Neuronal stem cell (in vitro differentiated cells): ENCODE data around the gene OR10H2.

Experiments
- DNase-seq: peaks from one replicate; pipeline ENCODE4 v3.0.0-alpha.2; 2013; ENCODE audit warnings: low spot score
- H2AFZ ChIP-seq: one replicate; pipeline ENCODE4 v1.6.1; 2013; ENCODE audit warnings: mild to moderate bottlenecking, low read length, inconsistent platforms
- H2AK5ac ChIP-seq: 2 replicates; pipeline ENCODE4 v1.6.1; 2013; ENCODE audit warnings: low read depth, mild to moderate bottlenecking, inconsistent platforms, low read length, moderate library complexity, mixed read lengths
- H2BK120ac ChIP-seq: 2 replicates; pipeline ENCODE4 v1.6.1; 2013; ENCODE audit warnings: low read depth, mild to moderate bottlenecking, inconsistent platforms, low read length, moderate library complexity, mixed read lengths
- H2BK12ac ChIP-seq: one replicate; pipeline ENCODE4 v1.6.1; 2013; ENCODE audit warnings: low read length, inconsistent platforms
- H2BK15ac ChIP-seq: 2 replicates; pipeline ENCODE4 v1.6.1; 2013; ENCODE audit warnings: mild to moderate bottlenecking, low read length, inconsistent platforms, mixed read lengths
- H2BK5ac ChIP-seq: one replicate; pipeline ENCODE4 v1.6.1; 2013; ENCODE audit warnings: inconsistent platforms, mild to moderate bottlenecking, low read length, moderate library complexity
- H3K14ac ChIP-seq: one replicate; pipeline ENCODE4 v1.6.1; 2013; ENCODE audit warnings: low read length, inconsistent platforms
- H3K18ac ChIP-seq: 2 replicates; pipeline ENCODE4 v1.6.1; 2013; ENCODE audit warnings: low read length, inconsistent platforms
- H3K23ac ChIP-seq: 2 replicates; pipeline ENCODE4 v1.6.1; 2013; ENCODE audit warnings: low read depth, mild to moderate bottlenecking, mixed read lengths, low read length, inconsistent platforms; ENCODE audit not compliant: poor library complexity
- H3K27ac ChIP-seq: replicated peaks from 3 replicates; pipeline ENCODE4 v1.5.1; 2013; ENCODE audit warnings: low read length, inconsistent platforms
- H3K27me3 ChIP-seq, 3 experiments: 2 replicates each; pipeline ENCODE4 v1.6.1; 2013; ENCODE audit warnings: low read length in 3 of 3, mild to moderate bottlenecking in 2 of 3, inconsistent platforms in 1 of 3, low read depth in 1 of 3, mixed read lengths in 1 of 3, moderate library complexity in 1 of 3; ENCODE audit not compliant: control insufficient read depth in 3 of 3, insufficient read depth in 3 of 3
- H3K36me3 ChIP-seq, 2 donors: replicated peaks in 1 of 2; 2 replicates each; pipeline ENCODE4 v1.6.1; 2013; ENCODE audit warnings: low read length in 2 of 2; ENCODE audit not compliant: control insufficient read depth in 2 of 2, insufficient read depth in 2 of 2
- H3K4ac ChIP-seq: 2 replicates; pipeline ENCODE4 v1.6.1; 2013; ENCODE audit warnings: inconsistent platforms, mild to moderate bottlenecking, low read length, moderate library complexity
- H3K4me1 ChIP-seq, 2 donors: 1 replicate in 1 of 2; 2 replicates in 1 of 2; pipeline ENCODE4 v1.6.1; 2013; ENCODE audit warnings: low read length in 2 of 2, low read depth in 1 of 2; ENCODE audit not compliant: control insufficient read depth in 2 of 2, insufficient read depth in 1 of 2
- H3K4me2 ChIP-seq: one replicate; pipeline ENCODE4 v1.6.1; 2013; ENCODE audit warnings: mild to moderate bottlenecking, low read length, inconsistent platforms; ENCODE audit not compliant: insufficient read depth, poor library complexity, severe bottlenecking
- H3K4me3 ChIP-seq, 2 donors: 2 replicates each; pipeline ENCODE4 v1.5.1; 2013; ENCODE audit warnings: low read length in 2 of 2, mild to moderate bottlenecking in 2 of 2, inconsistent platforms in 1 of 2, moderate library complexity in 1 of 2
- H3K79me1 ChIP-seq: one replicate; pipeline ENCODE4 v1.6.1; 2013; ENCODE audit warnings: low read depth, mild to moderate bottlenecking, inconsistent platforms, low read length, moderate library complexity
- H3K9ac ChIP-seq: one replicate; pipeline ENCODE4 v1.6.1; 2013; ENCODE audit warnings: mild to moderate bottlenecking, low read depth, low read length, inconsistent platforms; ENCODE audit not compliant: poor library complexity
- H3K9me3 ChIP-seq, 2 donors: replicated peaks in 1 of 2; 2 replicates each; pipeline versions ENCODE3 to v1.6.1; 2013; ENCODE audit warnings: low read length in 2 of 2, mild to moderate bottlenecking in 2 of 2, inconsistent platforms in 1 of 2, low read depth in 1 of 2, mixed read lengths in 1 of 2, moderate library complexity in 1 of 2; ENCODE audit not compliant: control insufficient read depth in 2 of 2, insufficient read depth in 1 of 2
- H4K8ac ChIP-seq: one replicate; pipeline ENCODE4 v1.6.1; 2013; ENCODE audit warnings: low read depth, mild to moderate bottlenecking, inconsistent platforms, low read length, moderate library complexity
- H4K91ac ChIP-seq: one replicate; pipeline ENCODE4 v1.6.1; 2013; ENCODE audit warnings: low read length, low read depth, mild to moderate bottlenecking, inconsistent platforms; ENCODE audit not compliant: poor library complexity
- WGBS, 2 donors: extraction: QIAGEN DNeasy Blood & Tissue Kit; methylation state at CpG; one replicate each; pipeline ENCODE4 v1.1.7; 2013; ENCODE audit warnings: missing lambda C conversion rate in 2 of 2, mixed read lengths in 1 of 2; ENCODE audit not compliant: insufficient read length in 2 of 2, insufficient replicate concordance in 1 of 2; ENCODE audit errors: extremely low coverage in 2 of 2; 5-methylcytosine and 5-hydroxymethylcytosine counted together

The OR10H2 gene

DNA sequence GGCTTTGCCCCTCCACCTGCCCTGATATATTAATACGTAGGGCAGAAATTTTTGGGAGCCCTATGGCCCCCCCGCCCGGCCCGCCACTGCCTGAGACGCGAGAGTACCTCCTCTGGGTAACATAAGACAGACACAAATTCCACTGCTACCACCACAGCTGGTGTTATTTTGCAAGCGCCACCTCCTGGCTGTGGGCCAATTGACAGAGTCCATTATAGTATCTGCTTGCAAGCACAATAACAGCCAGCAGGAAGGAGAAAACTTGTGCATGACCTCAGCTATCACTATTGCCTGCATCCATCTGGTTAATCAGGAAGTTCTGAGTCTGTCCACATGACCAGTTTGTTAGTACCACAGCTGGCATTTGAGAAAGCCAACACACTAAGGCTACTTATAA is 25.3 kb upstream of the OR10H2 start:
- no peak overlapping the region for H3K27ac ChIP-seq
- no peak overlapping the region for H4K91ac ChIP-seq
- no peak overlapping the region for H3K14ac ChIP-seq
- no peak overlapping the region for H2BK120ac ChIP-seq
- no peak overlapping the region for H3K4me3 ChIP-seq
- H3K18ac ChIP-seq = no peak overlapping the region
- no peak overlapping the region for H2AFZ ChIP-seq
- DNase-seq = no peak
- H3K27me3 ChIP-seq = no peaks in the 10 kb centered on the region
- no peak overlapping the region for H2BK5ac ChIP-seq
- no peak overlapping the region for H3K23ac ChIP-seq
- H3K4me1 ChIP-seq = no peaks in the 10 kb centered on the region
- H2AK5ac ChIP-seq = no peak overlapping the region
- H3K4me2 ChIP-seq = no peak overlapping the region
- H2BK15ac ChIP-seq = no peak overlapping the region
- WGBS, 2 donors = no CpG with 5 or more reads among the region's 7 CpGs
- no peaks in the 10 kb centered on the region for H3K36me3 ChIP-seq
- no peak overlapping the region for H2BK12ac ChIP-seq
- no peak overlapping the region for H4K8ac ChIP-seq
- no peak overlapping the region for H3K9ac ChIP-seq
- no peak overlapping the region for H3K4ac ChIP-seq
- no peaks in the 10 kb centered on the region for H3K79me1 ChIP-seq
- H3K9me3 ChIP-seq = peaks cover 0 to 19% of the 10 kb centered on the region in 2 donors

DNA sequence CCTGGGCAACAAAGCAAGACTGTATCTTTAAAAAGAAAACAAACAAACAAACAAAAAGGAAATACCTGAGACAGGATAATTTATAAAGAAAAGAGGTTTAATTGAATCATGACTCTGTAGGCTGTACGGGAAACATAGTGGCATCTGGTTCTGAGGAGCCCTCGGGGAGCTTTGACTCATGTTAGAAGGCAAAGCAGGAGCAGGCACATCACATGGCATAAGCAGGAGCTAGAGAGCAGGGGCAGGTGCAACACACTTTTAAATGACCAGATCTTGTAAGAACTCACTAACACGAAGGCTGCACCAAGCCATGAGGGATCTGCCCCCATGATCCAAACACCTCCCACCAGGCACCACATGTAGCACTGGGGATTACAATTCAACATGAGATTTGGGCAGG is 13.2 kb upstream of the OR10H2 start:
- H3K36me3 ChIP-seq = no peaks in the 10 kb centered on the region
- H4K8ac ChIP-seq = no peak overlapping the region
- no peak overlapping the region for H3K4me3 ChIP-seq
- no peak overlapping the region for H2AFZ ChIP-seq
- no peaks in the 10 kb centered on the region for H3K79me1 ChIP-seq
- no peak overlapping the region for H3K14ac ChIP-seq
- no peaks in the 10 kb centered on the region for H3K4me1 ChIP-seq
- no peak overlapping the region for H2BK120ac ChIP-seq
- H2BK12ac ChIP-seq = no peak overlapping the region
- H2AK5ac ChIP-seq = no peak overlapping the region
- no peak overlapping the region for H3K18ac ChIP-seq
- no peak overlapping the region for H2BK5ac ChIP-seq
- no peak for DNase-seq
- peaks cover 0 to 26% of the 10 kb centered on the region in 2 donors for H3K9me3 ChIP-seq
- no peaks in the 10 kb centered on the region for H3K27me3 ChIP-seq
- H3K9ac ChIP-seq = no peak overlapping the region
- WGBS, 2 donors = no CpG with 5 or more reads among the region's 3 CpGs
- no peak overlapping the region for H3K4ac ChIP-seq
- H3K4me2 ChIP-seq = no peak overlapping the region
- H3K27ac ChIP-seq = no peak overlapping the region
- H2BK15ac ChIP-seq = no peak overlapping the region
- H4K91ac ChIP-seq = no peak overlapping the region
- no peak overlapping the region for H3K23ac ChIP-seq

DNA sequence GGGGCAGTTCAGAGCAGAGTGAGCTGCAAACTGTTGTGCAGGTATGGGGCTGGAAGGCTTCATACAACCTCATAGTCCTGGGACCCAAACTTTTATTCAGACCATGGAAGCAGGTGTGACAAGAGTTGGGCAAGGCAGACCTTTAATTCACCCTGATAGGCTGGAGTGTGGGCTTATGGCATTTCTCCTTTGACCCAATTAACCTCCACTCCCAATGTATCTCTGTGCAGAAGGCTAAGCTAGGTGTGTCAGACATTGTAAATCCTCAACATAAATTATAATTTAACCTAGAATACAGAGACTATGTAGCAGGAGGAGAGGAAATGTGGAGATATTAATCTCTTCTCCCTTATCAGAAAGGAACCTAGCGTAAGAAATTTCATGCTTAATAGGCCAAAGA is 12.2 kb upstream of the OR10H2 start:
- Histone ChIP-seq H3K23ac (no peak overlapping the region), H3K9ac (no peak overlapping the region), H3K4me2 (no peak overlapping the region), H3K4ac (no peak overlapping the region), H3K18ac (no peak overlapping the region), H4K91ac (no peak overlapping the region), H4K8ac (no peak overlapping the region), H3K4me1 (no peaks in the 10 kb centered on the region), H3K79me1 (no peaks in the 10 kb centered on the region), H3K9me3 (peaks cover 0 to 32% of the 10 kb centered on the region in 2 donors), H2AFZ (no peak overlapping the region), H3K14ac (no peak overlapping the region), H2BK15ac (no peak overlapping the region), H3K27me3 (no peaks in the 10 kb centered on the region), H3K27ac (no peak overlapping the region), H2BK120ac (no peak overlapping the region), H2AK5ac (no peak overlapping the region), H3K36me3 (no peaks in the 10 kb centered on the region), H3K4me3 (no peak overlapping the region), H2BK12ac (no peak overlapping the region), H2BK5ac (no peak overlapping the region)
- DNase-seq = no peak
- WGBS, 2 donors = no CpG with 5 or more reads among the region's 1 CpG

DNA sequence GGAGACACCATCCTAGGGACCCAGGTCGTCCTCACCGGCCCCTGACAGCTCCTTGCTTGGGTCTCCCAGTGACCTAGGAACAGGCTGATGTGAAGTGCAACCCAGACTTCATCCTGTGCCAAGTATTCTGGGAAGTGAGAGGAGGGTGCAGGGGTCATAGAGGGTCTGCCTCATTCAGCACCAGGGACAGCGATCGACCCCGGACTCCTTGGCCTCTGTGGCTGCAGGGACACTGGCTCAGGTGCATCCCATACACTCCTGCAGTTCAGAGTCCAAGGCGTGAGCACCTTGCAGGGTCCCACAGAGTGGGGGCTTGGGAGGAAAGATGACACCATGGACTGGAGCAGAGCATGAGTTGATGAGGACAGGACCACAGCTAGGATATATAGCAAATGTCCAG is 10.0 kb upstream of the OR10H2 start:
- no peak overlapping the region for H3K14ac ChIP-seq
- no peak overlapping the region for H4K8ac ChIP-seq
- H3K36me3 ChIP-seq = no peaks in the 10 kb centered on the region
- H4K91ac ChIP-seq = no peak overlapping the region
- no peak overlapping the region for H2BK120ac ChIP-seq
- no CpG with 5 or more reads among the region's 6 CpGs for WGBS, 2 donors
- no peak overlapping the region for H3K4me3 ChIP-seq
- H3K9me3 ChIP-seq = peaks cover 0 to 37% of the 10 kb centered on the region in 2 donors
- H2AK5ac ChIP-seq = no peak overlapping the region
- no peak overlapping the region for H2AFZ ChIP-seq
- no peak overlapping the region for H3K23ac ChIP-seq
- H3K9ac ChIP-seq = peak overlapping the region; percentile 9
- no peak overlapping the region for H2BK12ac ChIP-seq
- no peaks in the 10 kb centered on the region for H3K27me3 ChIP-seq
- no peak overlapping the region for H2BK5ac ChIP-seq
- no peaks in the 10 kb centered on the region for H3K4me1 ChIP-seq
- no peak for DNase-seq
- no peak overlapping the region for H3K18ac ChIP-seq
- no peak overlapping the region for H2BK15ac ChIP-seq
- no peaks in the 10 kb centered on the region for H3K79me1 ChIP-seq
- no peak overlapping the region for H3K4me2 ChIP-seq
- no peak overlapping the region for H3K4ac ChIP-seq
- H3K27ac ChIP-seq = no peak overlapping the region
